HL-60/S4 treated with retinoic acid at 250 ng/mL for 4 days and 3 days (cell line): ENCODE results near the gene MUC13.
"Not testable (repeated sequence)": the region's sequence is repeated elsewhere in the genome, so short reads cannot be mapped to it uniquely, and the experiment has no call there.

Experiments
- in situ Hi-C: fragments of 300-500 bp; cut with MboI; formaldehyde crosslinking; loops from 2 replicates; pipeline ENCODE4 v1.7.0; 2022; ENCODE audit warnings: low sequenced_read_pairs

The MUC13 gene

GRCh38 chr3:124934577-124934976 is at the start of gene MUC13:
Gene MUC13, minus strand, starts transcription at chr3:124934751. Its CDS starts 39 bp downstream, at chr3:124934712.
- in situ Hi-C loops = no loop called here

GRCh38 chr3:124982855-124983254 is 48.3 kb upstream of the MUC13 start:
- in situ Hi-C loops = no loop called here

GRCh38 chr3:124981472-124981871 is 46.9 kb upstream of the MUC13 start:
- in situ Hi-C loops = no loop called here

GRCh38 chr3:124978627-124979026 is 44.1 kb upstream of the MUC13 start:
- in situ Hi-C loops = no loop called here

- in situ Hi-C loops = no loop called here
Observed at GRCh38 chr3:124976383-124976782, 41.8 kb upstream of the MUC13 start.

GRCh38 chr3:124974691-124975090 is 40.1 kb upstream of the MUC13 start:
- in situ Hi-C loops = no loop called here

- in situ Hi-C loops = no loop called here
Observed at GRCh38 chr3:124973290-124973689, 38.7 kb upstream of the MUC13 start.

- in situ Hi-C loops = no loop called here
Observed at GRCh38 chr3:124972457-124972856, 37.9 kb upstream of the MUC13 start.

GRCh38 chr3:124969963-124970722 is 35.6 kb upstream of the MUC13 start:
- in situ Hi-C loops = no loop called here

GRCh38 chr3:124969190-124969589 is 34.6 kb upstream of the MUC13 start:
- in situ Hi-C loops = no loop called here

- in situ Hi-C loops = no loop called here
Observed at GRCh38 chr3:124967964-124968363, 33.4 kb upstream of the MUC13 start.

GRCh38 chr3:124966521-124967445 is 32.2 kb upstream of the MUC13 start:
- in situ Hi-C loops = no loop called here

- in situ Hi-C loops = no loop called here
Observed at GRCh38 chr3:124965413-124965812, 30.9 kb upstream of the MUC13 start.

GRCh38 chr3:124964387-124964786 is 29.8 kb upstream of the MUC13 start:
- in situ Hi-C loops = no loop called here

GRCh38 chr3:124963755-124964154 is 29.2 kb upstream of the MUC13 start:
- in situ Hi-C loops = no loop called here

GRCh38 chr3:124962403-124962940 is 27.9 kb upstream of the MUC13 start:
- in situ Hi-C loops = no loop called here

GRCh38 chr3:124960698-124961097 is 26.1 kb upstream of the MUC13 start:
- in situ Hi-C loops = no loop called here

- in situ Hi-C loops = no loop called here
Observed at GRCh38 chr3:124960105-124960504, 25.6 kb upstream of the MUC13 start.

GRCh38 chr3:124957951-124958350 is 23.4 kb upstream of the MUC13 start:
- in situ Hi-C loops = not testable (repeated sequence)

GRCh38 chr3:124952282-124952855 is 17.8 kb upstream of the MUC13 start:
- in situ Hi-C loops = no loop called here
